ENCODE measurements around the gene CAMK2N1. TPM values are rescaled to one million over a fixed set of nuclear protein-coding genes. Genes with fewer than 3 reads are reported as not detected.

The CAMK2N1 gene
- total RNA-seq, 1 donor from 2014 or later: 0.83 TPM

DNA sequence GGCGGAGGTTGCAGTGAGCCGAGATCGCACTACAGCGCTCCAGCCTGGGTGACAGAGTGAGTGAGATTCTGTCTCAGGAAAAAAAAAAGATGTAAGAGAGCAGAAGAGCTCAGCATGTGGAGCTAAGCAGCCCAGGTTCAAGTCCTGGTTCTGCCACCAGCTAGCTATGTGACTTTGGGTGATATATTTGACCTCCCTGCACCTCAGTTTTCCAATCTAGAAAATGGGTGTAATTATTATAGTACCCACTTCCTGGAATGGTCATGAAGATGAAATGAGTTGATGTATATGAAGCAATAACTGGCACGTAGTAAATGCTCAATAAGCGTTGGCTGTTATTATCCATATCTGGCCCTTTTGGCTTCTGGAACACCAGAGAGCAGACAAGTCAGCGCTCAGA lies 38.2 kb downstream of the CAMK2N1 start:
- intact Hi-C loops (cut with micrococcal nuclease): no loop called here

DNA sequence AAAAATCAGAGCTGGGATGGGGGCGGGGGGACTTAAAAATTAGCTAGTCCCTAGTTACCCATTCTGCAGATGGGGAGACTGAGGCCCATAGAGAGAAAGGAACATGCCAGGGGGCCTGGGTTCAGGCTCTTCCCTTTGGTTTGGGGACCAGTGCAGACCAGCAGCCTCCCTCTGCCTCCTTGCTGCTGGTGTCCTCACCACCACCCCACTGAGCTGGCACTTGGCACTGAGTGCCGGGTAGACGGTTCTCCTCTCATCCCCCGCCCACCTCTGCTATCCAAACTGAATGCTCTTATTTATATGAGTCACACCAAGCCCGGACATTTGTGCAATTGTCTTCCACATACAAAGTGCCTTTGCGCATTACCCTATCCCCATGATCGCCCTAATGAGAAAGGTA lies 39.2 kb downstream of the CAMK2N1 start:
- intact Hi-C loops (cut with micrococcal nuclease): no loop called here

DNA sequence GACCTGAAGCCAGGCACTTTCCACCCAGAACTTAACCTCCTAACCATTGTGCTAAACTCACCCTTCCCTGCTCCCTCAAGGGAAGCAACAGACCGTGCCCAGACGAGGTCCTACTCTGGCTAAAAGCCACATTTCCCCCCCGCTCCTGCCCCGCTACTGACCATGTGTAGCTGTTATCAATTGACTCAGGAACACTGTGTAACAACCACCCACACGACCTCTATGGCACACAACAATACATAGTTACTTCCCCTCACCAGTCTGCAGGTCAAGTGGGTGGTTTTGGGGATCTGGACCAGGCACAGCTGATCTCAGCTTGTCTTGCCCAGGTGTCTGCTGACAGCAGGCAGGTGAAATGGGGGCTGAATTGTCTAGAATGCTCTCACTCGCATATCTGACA lies 40.1 kb downstream of the CAMK2N1 start:
- intact Hi-C loops (cut with micrococcal nuclease): no loop called here

DNA sequence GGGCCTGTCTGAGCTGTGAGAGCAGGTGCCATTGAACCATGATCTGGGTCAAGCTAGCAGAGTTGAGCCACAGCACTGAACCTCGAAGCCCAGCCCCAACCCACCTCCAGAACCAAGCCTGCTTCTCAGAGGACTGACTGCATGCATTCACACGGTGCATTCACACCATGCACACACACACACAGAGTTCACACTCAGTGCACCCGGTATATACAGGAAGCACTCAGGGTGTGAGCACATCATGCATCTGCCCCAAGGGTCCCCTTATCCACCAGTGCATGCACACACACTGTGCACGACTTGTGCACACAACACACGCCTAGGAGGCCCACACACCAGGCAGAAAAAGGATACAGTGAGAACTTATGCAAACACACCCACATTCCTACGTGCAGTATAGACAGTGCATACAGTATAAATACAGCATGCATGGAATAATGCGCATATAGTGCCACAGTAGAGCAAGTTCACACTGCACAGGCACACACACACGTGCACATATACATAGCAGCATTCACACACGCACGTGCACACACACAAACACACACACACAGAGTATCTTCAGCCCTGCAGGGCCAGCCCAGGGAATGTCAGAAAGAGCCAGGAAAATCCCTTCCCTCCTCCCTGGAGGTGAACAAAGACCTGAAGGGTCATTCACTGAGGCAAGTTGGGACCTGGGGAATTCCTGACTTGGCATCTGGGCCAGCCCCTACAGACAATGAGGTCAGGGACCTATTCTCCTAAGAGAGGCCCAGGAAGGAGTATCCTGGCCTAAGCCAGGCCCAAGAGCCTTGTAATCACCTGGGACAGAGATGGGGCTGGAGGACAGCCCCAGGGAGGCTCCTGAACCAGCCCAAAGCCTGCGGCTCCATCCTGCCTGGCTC lies 42.1 kb downstream of the CAMK2N1 start:
- intact Hi-C loops (cut with micrococcal nuclease): no loop called here

DNA sequence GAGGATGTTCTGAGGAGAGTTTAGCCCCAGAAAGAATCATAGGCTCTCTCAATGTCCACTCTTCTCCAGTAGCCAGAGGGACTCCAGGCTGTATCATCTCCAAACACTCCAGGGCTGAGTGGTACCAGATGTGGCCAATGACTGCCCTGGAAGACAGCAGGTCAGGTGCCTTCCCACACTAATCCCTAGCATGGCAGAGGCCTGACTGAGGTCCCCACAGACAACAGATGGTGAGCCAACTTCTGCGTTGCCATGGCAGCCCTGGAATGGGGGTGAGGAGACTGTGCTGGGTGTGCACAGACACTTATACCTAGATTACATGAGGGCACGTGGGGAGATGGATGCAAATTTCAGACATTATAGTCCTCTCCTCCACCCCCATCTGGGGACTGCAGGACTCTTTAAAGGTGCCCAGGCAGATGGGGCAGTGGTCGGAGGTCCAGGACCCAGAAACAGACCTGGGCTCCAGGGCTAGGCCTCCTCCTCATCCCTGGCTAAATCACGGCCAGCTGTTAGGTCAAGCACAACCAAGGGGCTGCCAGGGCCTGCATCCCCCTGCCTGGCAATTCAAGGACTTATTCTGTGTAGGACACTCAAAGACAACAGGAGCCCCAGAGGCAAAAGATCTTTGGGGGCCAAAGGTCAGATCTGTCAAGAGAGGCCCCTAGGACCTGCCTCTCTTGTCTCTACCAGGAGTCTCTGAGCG lies 42.9 kb downstream of the CAMK2N1 start:
- intact Hi-C loops (cut with micrococcal nuclease): no loop called here

DNA sequence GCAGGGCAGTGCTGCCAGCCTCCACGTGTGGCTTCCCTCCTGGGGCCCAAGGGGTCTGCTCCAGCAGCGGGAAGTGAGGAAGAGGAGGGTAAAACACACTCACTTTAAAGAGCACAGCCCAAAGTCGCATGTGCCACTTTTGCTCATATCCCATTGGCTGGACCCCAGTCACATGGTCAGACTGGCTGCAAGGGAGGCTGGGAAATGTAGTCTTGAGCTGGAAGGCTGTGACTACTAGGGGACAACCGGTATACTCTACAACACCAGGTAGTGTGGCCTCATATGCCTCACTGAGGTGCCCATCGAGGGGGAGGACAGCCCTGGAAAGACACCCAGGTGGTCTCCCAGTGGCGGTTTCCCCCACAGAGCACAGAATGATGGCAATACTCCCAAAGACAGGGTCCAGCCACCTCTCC lies 45.2 kb downstream of the CAMK2N1 start:
- intact Hi-C loops (cut with micrococcal nuclease): no loop called here

DNA sequence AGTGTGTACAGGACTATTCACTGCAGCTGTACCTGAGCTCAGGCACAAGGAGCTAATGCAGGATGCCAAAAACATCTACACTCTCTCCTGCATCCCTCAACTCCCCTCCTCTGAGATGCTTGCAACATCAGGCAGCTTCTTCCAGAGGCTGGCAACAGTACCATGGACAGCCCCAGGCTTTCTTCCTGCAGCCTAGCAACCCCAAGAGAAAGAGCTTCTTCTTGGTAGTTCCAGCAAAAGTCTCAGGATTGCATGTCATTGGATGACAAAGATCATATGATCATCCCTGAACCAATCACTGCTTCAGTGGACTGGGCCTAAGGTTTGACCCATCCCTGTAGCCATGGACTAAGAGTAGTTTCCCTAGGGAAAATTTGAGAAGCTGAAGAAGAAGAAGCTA lies 46.7 kb downstream of the CAMK2N1 start:
- intact Hi-C loops (cut with micrococcal nuclease): no loop called here

DNA sequence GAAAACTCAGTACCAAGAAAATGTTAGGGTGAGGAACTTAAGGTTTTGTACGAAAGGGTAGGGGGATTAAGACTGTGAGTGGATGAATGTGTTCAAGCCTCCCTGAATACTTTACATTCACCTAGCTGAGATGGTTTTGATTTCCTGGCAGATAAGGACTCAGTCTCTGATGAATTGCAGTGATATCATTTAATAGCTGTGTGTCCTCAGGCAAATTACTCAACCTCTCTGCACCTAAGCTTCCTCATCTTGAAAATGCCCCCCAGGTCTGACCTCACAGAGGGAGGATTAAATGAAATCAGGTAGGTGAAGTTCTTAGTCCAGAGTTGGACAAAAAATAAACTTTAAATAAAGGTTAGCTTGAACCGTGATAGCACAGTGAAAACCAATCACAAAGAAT lies 48.4 kb downstream of the CAMK2N1 start:
- intact Hi-C loops (cut with micrococcal nuclease): no loop called here

DNA sequence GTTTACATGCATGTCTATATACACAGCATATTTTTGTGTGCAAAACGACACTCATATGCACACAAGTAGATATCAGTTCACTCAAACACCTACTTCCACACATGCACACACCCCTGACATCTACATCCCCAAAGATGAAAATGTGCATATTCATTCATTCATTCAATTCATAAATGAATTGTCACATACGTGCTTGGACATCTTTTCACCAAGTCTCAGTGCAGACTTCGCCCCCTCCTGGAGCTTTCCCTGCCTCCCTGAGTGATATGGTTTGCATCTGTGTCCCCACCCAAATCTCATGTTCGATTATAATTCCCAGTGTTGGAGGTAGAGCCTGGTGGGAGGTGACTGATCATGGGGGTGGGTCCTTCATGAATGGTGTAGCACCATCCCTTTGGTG lies 53.1 kb downstream of the CAMK2N1 start:
- intact Hi-C loops (cut with micrococcal nuclease): no loop called here

Other genes starting within 250 kb of the CAMK2N1 start
- not detected in 2 replicates for gene VWA5B1, start 195.3 kb downstream of the CAMK2N1 start, total RNA-seq
- 25.3 and 25.5 TPM in 2 replicates for gene MUL1, start 21.9 kb upstream of the CAMK2N1 start, total RNA-seq
- not detected in 2 replicates for gene FAM43B, start 66.4 kb upstream of the CAMK2N1 start, total RNA-seq
- not detected in 2 replicates for gene CDA, start 102.9 kb upstream of the CAMK2N1 start, total RNA-seq
- gene PINK1, start 147.2 kb upstream of the CAMK2N1 start, total RNA-seq: 4.5 and 4.8 TPM in 2 replicates
- gene DDOST, start 175.2 kb upstream of the CAMK2N1 start, total RNA-seq: 181 and 196 TPM in 2 replicates
- gene KIF17, start 231.8 kb upstream of the CAMK2N1 start, total RNA-seq: not detected in 2 replicates
- gene SH2D5, start 246.5 kb upstream of the CAMK2N1 start, total RNA-seq: 0.07 and 0.32 TPM in 2 replicates